Measurements from ENCODE around the gene SPRY1. TPM values are rescaled to one million over a fixed set of nuclear protein-coding genes. Genes with fewer than 3 reads are reported as not detected.

SPRY1 gene
- total RNA-seq, 3 donors from 2014 or later, result 26.5 to 46.4 (median 27.2) TPM

- intact Hi-C loops (cut with DNase I, micrococcal nuclease), result no loop called here
- no peaks in the 10 kb centered on the region for H3K9me3 ChIP-seq
- DNase-seq (no peak), ATAC-seq (no peak)
- no peaks in the 10 kb centered on the region for H3K4me1 ChIP-seq (ENCODE audit: low read depth)
- TF ChIP-seq CTCF (IDR thresholded peaks at IDR 0.05), result no peak
- no peak overlapping the region for H3K4me3 ChIP-seq
- H3K36me3 ChIP-seq (ENCODE audit: low read depth), result no peaks in the 10 kb centered on the region
Measured at GRCh38 chr4:123405267-123405865, 8.8 kb downstream of the SPRY1 start.

- H3K36me3 ChIP-seq (ENCODE audit: low read depth), result no peaks in the 10 kb centered on the region
- no peaks in the 10 kb centered on the region for H3K9me3 ChIP-seq
- no peak overlapping the region for H3K4me3 ChIP-seq
- TF ChIP-seq CTCF (IDR thresholded peaks at IDR 0.05), result no peak
- intact Hi-C loops (cut with DNase I, micrococcal nuclease), result no loop called here
- H3K4me1 ChIP-seq (ENCODE audit: low read depth), result peaks cover 3% of the 10 kb centered on the region
- DNase-seq, result no peak
- no peak for ATAC-seq
Measured at GRCh38 chr4:123406872-123407271, 10.3 kb downstream of the SPRY1 start.

GRCh38 chr4:123408471-123409084, 12.0 kb downstream of the SPRY1 start:
- peak; percentile 34 for ATAC-seq
- Histone ChIP-seq H3K4me1 (ENCODE audit: low read depth) (peaks cover 18% of the 10 kb centered on the region), H3K4me3 (no peak overlapping the region), H3K36me3 (ENCODE audit: low read depth) (no peaks in the 10 kb centered on the region), H3K9me3 (no peaks in the 10 kb centered on the region)
- no peak for TF ChIP-seq CTCF (IDR thresholded peaks at IDR 0.05)
- intact Hi-C loops (cut with DNase I, micrococcal nuclease), result no loop called here
- DNase-seq, result no peak

- intact Hi-C loops (cut with DNase I, micrococcal nuclease), result no loop called here
- Histone ChIP-seq H3K4me3 (no peak overlapping the region), H3K36me3 (ENCODE audit: low read depth) (no peaks in the 10 kb centered on the region), H3K9me3 (no peaks in the 10 kb centered on the region), H3K4me1 (ENCODE audit: low read depth) (peaks cover 20% of the 10 kb centered on the region)
- DNase-seq (no peak), ATAC-seq (no peak)
- no peak for TF ChIP-seq CTCF (IDR thresholded peaks at IDR 0.05)
Measured at GRCh38 chr4:123409334-123409733, 12.7 kb downstream of the SPRY1 start.

GRCh38 chr4:123411514-123411913, 14.9 kb downstream of the SPRY1 start:
- ATAC-seq, result no peak
- DNase-seq, result no peak
- H3K9me3 ChIP-seq, result no peaks in the 10 kb centered on the region
- peaks cover 20% of the 10 kb centered on the region for H3K4me1 ChIP-seq (ENCODE audit: low read depth)
- TF ChIP-seq CTCF (IDR thresholded peaks at IDR 0.05), result no peak
- H3K4me3 ChIP-seq, result no peak overlapping the region
- intact Hi-C loops (cut with DNase I, micrococcal nuclease), result loop anchor here in 1 of 2 donors (10.0 kb wide), 1 partner anchor 93 kb away; no protein-coding TSS in a partner anchor
- no peaks in the 10 kb centered on the region for H3K36me3 ChIP-seq (ENCODE audit: low read depth)

All from mucosa of descending colon (tissue), 3 donors.